Stimulated activated CD8-positive, alpha-beta memory T cell treated with anti-CD3 and anti-CD28 coated beads, Interleukin-4, amount 100 ng/mL, for 4 hours (primary cell): ENCODE results near the gene NIFK.
"Not testable (repeated sequence)": the region's sequence is repeated elsewhere in the genome, so short reads cannot be mapped to it uniquely, and the experiment has no call there.

Source experiments
- DNase-seq, 2 donors: peaks; one replicate each; pipeline ENCODE4 v3.0.0-alpha.2; 2020; ENCODE audit warnings: low read depth in 2 of 2, low spot score in 1 of 2

The NIFK gene

DNA sequence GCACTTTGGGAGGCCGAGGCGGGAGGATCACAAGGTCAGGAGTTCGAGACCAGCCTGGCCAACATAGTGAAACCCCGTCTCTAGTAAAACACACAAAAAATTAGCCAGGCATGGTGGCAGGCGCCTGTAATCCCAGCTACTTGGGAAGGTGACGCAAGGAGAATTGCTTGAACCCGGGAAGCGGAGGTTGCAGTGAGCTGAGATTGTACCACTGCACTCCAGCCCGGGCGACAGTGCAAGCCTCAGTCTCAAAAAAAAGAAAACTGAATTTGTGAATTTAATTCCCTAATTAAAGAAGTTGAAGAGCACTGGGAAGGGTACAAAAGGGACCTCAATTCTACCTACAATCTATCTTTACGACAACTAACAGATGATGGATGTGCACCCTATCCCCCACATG, 2.1 kb downstream of the NIFK start:
- DNase-seq, result not testable (repeated sequence)

DNA sequence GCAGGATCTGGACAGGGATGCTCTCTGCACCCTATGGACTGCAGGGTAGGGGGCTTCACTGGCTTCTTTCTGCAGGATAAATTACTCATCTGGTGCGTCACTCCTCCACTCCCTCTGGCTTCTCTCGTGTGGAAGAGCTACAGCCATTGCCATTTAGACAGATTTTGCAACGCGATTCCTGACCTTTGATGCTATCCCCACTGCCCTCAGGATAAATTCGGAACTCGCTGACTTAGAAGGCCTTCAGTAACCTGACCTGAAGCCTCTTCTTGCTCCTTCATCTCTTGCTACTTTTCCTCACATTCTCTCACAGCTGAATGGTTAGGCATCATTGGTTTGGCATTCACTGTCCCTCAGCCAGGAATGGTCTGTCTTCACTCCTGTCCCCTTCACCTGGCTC, 5.3 kb downstream of the NIFK start:
- no peak for DNase-seq

DNA sequence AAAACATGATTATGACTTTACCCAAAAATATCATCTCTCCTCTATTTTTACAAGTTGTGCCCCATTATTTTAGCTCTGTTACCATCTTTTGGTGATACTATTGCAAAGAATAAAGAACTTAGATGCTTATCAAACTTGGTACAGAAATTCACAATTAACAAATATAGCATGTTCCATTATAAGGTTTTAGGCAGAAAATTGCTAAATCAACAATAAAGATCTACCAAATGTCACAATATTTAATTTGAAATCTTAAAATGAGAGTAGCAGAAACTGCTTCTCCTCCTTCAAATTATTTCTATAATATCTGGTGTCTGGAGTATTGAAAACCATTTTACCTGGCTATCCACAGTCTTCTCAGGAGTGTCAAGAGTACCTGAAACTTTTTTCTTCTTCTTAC, 8.7 kb downstream of the NIFK start:
- DNase-seq, result no peak

DNA sequence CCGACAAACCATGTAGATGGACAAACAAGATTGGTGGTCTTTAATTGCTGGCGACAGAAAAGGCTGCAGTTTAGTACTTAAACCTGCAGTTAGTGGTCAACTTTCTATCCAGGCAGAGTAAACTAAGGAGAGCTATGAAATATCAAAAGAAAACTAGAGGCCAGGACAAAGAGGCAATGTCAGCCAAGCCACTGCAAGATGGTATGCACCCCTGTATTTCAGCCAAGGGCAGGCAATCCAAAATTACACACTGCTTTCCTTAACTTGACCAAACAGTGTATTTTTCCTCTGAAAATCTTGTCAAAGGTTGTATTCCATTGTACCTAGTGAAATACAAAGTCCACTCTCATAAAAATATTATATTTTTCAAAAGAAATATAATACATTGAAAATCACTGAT, 9.3 kb downstream of the NIFK start:
- DNase-seq, result no peak

DNA sequence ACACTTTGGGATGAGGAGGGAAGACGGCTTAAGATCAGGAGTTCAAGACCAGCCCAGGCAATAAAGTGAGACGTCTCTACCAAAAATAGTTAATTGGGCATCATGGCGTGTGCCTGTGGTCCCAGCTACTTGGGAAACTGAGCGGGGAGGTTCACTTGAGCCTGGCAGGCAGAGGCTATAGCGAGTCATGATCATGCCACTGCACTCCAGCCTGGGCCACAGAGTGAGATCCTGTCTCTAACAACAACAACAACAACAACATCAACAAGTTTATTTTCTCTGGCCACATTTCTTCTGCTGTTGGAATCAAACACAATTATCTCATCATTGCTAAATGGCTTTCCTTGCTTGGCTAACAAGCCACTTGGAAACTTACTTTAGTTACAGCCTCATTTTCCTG, 13.4 kb downstream of the NIFK start:
- DNase-seq, result no peak

DNA sequence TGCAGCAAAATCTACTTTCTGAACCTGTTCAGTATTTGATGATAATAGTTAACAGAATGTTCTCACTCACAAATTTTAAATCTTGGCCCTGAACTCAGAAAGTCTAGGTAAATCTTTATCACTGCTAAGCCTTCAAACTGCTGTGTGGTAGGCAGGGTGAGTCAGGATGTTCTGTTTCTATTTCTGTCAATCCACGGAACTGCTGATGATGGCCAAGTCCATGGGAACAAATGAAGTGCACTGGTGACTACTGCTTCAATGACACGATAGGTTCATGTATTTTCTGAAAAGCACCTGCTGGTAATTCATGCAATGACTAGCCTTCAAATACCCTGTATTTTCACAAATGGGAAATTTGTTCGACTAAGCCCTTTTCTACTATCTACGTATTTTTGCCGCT, 14.2 kb downstream of the NIFK start:
- no peak for DNase-seq

DNA sequence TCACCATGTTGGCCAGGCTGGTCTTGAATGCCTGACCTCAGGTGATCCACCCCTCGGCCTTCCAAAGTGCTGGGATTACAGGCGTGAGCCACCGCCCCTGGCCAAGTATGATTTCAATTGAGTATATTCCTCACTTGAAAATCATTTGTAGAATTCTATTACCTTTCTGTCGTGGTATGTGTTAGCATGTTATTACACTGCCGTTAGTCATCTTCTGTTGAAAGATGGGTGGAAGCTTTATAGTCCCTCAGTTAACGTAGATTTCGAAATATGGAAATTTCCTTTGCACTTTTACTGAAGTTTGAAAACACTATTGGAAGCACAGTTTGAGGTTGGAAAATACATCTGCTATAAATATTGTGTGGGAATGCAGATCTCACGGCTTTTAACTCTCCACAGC, 14.7 kb downstream of the NIFK start:
- DNase-seq, result no peak

DNA sequence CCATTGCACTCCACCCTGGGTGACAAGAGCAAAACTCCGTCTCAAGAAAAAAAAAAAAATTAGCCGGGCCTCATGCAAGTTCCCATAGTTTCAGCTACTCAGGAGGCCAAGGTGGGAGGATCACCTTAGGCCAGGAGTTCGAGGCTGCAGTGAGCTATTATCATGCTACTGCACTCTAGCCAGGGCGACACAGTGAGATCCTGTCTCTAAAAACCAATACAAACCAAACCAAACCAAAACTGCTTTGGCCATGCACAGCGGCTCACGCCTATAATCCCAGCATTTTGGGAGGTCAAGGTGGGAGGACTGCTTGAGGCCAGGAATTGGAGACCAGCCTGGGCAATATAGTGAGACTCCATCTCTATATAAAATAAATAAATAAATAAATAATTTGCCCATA, 19.1 kb downstream of the NIFK start:
- DNase-seq, result no peak

DNA sequence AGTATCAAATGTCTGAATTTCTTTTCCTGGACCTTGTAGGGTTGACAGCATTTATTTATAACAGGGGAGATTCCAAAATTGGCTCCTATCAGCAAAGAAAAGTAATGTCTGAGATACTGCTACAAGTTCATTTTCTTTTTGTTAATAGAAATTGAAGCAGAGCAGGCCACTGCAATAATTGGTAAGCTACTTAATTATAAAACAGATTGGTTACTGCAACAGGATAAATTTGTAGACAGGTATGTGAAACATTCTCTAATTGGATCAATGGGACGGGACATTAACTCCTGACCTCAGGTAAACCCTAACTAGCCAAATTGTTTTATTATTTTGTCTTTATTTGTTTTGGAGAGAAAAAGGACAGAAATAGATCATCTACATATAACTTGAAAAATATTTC, 20.5 kb downstream of the NIFK start:
- no peak for DNase-seq

DNA sequence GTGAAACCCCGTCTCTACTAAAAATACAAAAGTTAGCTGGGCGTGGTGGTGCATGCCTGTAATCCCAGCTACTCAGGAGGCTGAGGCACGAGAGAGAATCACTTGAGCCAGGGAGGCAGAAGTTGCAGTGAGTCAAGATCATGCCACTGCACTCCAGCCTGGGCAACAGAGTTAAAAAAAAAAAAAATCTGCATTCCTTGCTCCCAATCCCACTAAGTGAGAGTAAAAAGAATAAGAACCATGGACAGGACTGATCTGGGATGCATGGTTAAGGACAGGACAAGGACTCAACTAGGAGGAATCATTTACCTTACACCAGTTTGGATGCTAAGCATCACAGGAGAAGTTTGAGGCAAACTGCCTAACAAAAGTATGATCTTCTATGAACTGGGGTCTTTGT, 25.2 kb downstream of the NIFK start:
- DNase-seq, result not testable (repeated sequence)

DNA sequence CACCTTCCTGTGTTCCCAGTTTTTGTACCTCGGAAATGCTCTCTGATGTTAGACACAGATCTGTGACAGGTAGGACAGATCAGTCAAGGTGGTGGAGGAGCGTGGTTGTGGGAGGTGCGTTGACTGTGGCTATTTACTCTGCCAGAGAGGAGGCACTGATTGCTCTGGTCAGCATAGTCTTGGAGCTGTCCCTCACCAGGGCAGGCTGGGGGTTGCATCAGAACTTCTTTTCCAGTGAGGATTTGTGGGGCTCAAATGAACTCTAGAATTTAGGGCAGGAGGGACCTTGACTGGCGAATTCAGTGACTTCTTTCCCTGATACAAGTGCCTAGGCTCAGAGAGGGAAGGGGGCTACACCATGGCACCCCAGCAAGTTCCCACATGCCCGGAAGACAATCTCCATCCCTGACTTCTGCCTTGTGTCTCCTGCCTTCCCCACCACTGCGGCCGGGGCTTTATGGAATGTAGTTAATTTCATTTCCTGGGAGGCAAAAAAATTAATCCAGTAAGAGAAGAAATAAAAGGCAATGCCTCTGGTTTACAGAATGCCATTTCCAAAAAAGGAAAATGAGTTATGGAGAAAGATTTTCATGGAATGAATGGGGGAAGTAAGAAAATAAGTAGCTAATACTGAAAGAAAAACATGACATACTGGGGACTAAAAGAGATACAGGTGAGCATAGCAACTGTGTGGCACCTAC, 26.1 kb downstream of the NIFK start:
- DNase-seq, result no peak

DNA sequence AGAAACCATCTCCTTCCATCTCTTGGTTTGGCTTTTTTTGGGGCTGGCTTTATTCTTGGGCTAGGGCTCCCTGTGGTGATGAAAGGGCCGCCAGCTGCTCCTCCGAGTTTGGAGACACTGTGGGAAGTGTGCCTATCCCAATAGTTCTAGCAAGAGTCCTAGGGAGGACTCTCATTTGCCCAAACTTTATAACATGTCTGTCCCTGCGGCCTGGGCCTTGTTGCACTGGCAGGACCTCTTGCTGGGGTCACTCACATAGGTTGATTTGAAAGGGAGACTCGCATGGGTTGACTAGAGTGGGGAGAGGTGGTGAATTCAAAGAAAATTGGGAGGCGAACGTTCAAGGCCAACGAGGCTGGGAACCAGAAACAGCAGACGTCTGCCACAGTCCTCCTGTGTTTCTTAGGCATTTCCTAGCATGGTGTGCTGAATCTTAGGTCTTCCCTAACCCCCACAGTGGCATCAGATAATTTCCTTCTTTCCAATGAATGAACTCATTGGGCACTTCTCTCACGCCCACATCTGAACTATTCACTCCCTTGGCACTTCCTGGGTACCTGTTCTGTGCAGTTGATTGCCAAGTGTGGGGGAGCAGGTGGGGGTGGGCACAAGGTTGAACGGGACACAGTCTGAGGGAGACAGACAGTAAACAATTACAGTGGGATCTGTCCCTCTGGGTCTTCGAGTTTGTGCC, 26.8 kb downstream of the NIFK start:
- DNase-seq, result no peak

DNA sequence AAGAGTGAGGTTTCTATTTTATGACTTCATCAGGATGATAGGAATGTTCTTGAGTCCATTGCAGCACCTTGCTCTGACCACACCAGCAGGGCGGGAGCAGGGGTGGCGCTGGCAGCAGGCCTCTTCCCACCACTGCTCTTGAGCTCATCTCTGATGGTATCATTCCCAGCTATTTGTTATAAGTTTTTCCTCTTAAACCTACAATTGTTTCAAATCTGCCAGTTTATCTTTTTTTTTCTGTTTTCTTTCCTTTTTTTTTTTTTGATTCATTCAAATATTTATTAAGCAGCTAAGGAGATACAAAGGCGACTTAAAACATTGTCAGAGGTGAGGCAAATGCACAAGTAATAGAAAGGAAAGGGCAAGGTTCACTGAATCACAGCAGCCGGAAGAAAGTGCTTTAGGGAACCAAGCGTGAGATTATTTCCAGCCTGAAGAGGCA, 28.7 kb downstream of the NIFK start:
- DNase-seq, result no peak

DNA sequence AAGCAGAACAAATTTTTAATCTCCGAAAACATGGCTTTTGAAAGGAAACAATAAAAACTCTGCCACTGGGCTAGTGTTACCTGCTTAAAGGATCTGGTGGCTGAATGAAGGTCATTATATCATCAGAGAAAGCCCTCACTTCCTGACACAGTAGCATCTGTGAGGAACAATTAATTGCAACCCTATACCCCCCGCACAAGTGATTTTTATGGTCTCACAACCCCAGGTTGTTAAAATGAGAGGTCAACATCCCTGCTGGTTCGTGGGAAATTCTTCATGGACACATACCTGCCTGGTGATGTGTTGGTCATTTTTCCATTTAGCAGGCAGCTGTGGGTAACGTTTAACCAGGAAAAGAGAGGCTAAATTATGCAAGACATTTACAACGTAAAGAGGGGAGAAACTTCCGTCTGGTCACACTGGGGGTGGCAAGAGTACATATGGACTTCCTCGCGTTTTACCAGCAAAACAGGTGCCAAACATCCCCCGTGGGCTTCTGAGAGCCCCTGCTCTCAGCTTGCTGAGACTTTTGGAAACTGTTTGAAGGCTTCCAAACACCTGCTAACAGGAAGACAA, 29.2 kb downstream of the NIFK start:
- DNase-seq, result no peak

DNA sequence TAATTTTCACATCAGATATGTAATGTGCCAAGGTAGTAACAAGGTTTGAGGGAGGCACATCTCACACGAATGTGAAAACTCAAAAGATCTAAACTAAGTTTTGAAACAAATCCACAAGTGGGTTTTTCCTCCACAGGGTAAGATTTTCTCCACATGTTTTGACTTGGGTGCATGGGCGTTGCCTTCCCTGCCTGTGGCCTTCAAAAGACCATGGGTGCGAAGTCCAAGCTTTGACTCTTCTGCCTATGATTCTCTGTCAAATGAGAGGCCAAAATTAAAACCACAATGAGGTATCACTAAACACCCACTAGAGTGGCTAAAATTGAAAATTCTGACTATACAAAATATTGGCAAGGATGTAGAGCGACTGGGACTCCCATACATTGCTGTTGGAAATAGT, 30.7 kb downstream of the NIFK start:
- DNase-seq, result no peak

DNA sequence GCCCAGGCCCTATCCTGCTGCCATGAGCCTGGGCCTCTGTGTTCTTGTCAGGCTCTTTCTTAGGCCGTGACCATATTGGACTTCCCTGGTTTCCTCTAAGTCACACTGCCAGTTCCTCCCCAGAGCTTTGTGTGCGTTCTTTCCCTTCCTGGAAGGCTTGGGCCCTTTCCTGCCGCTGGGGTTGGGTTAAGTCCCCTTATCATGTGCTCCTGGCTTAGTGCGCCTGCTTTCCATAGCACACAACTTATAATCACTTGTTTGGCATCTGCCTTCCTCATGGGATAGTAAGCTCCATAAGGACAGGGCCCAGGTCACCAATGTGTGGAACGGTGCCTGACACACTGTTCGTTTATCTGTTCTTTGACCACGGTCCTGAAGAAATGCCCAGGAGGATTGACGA, 31.3 kb downstream of the NIFK start:
- no peak for DNase-seq

DNA sequence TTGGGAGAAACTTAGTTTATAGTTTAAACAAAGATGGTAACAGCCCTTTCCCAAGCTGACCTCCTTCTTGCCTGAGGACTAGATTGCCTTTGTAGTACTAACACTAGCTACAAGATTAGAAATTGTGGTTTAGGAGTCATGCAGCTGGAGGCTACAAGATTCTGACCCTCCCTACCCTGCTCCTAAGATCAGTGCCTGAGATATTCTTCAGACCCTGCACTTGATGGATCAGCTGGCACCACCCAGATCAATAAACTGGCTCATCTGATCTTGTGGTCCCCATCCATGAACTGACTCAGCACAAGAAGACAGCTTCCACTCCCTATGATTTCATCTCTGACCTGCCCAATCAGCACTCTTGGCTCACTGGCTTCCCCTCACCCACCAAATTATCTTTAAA, 34.9 kb downstream of the NIFK start:
- not testable (repeated sequence) for DNase-seq

DNA sequence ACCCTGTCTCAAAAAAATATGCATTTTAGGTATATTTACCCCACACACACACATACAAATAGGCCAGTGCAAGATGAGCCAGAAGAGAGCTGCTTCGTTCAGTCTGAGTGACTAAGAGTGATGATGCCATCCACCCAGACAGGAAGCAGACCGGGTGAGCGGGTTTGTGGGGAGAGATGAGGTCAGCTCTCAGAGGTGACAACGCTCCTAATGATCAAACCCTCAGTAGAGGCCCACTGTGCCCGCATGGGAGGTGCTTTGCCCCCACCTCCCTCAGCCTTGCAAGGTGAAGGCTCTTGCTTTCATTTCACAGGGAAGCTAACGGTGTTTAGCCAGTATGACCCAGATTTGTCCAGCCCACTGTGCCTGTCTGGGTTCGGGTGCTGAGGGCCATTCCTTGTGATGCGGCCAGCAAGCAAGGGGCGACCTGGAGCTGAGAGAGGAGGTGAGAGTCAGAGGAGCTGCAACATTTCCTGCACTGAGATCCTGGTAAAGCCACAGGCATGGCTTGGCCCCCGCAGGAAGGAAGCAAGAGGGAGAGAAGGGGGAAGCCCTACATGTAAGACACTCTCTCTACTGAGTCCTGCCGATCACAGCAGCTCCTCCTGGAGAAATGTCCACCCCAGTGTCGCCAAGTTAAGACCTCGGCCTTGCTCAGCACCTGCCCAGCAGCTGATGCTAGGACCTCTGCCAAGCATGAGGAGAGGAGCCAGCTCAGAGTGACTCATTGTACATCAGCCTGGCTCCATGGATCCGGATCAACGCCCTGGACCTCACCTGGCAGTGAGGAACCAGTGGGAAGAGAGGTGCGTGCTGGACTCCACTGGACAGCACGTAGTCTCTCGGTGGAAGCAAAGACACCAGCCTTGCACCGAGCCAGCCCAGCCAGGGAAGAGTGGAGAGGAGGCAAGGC, 37.0 kb downstream of the NIFK start:
- DNase-seq, result peak; percentile 74 to 80

DNA sequence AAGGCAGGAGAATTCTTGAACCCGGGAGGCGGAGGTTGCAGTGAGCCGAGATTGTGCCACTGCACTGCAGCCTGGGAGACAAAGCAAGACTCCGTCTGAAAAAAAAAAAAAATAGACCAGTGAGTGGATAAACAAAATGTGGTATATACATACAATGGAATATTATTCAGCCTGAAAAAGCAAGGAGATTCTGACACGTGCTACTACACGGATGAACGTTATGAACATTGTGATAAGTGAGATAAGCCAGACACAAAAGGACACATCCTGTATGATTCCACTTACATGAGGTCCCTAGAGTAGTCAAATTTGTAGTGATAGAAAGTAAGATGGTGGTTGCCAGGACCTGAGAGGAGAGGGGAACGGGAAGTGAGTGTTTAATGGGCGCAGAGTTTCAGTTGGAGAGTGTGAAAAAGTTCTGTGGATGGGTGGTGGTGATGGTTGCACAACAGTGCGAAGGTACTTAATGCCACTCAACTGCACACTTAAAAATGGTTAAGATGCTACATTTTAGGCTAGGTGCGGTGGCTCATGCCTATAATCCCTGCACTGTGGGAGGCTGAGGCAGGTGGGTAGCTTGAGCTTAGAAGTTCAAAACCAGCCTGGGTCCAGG, 38.3 kb downstream of the NIFK start:
- DNase-seq, result no peak

DNA sequence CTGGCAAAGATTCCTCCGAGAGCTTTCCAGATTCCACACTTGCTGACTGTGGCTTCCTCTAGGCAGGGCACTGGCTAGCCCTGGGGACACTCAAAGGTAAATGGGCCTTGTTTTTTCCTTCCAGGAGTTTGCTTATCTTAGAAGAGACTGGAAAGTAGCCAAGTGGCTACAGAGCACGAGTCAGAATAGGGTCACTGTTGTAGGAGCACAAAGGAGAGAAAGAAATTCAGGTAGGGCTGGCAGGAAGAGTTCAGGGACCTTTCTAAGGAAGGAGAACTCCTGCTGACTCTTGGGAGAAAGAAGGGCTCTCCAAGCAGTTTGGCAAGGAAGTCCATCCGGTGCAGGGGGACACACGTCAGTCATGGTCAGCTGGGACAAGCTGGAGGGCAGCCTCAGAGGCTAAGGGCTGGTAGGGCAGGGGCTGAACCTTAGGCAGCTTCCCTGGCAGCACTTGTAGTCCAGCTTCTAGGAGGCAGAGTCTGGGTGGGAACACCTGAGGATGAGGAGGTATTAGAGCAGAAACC, 39.5 kb downstream of the NIFK start:
- no peak for DNase-seq

DNA sequence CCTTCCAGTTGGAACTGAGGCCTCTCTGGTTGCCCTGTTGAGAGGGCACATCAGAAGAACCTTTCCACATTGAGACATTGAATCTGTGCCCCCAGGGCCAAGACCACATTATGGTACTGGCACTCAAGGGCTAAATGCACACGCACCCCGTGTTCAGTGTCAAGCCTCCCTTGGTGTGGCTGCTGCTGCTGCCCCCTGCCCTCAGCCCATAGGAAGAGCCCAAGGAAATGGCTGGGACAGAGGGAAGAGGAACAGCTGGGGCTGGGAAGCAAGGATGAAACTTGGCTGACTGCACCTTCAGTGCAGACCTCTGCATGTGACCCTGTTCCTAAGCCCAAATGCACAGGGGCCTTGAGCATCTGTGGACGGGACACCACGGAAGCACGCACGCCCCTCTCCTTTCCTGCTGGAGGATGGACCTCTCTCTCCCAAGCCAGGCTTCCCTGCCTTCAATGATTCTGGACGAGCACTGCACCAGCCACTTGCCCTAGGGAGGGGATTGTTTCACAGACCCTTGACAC, 40.2 kb downstream of the NIFK start:
- DNase-seq, result no peak
